Skeletal muscle tissue (tissue), 4 donors: Measurements from ENCODE around the gene USP12. TPM values are rescaled to one million over a fixed set of nuclear protein-coding genes. Genes with fewer than 3 reads are reported as not detected.
"Not testable (repeated sequence)": the region's sequence is repeated elsewhere in the genome, so short reads cannot be mapped to it uniquely, and the experiment has no call there.

Source experiments
- H3K27ac ChIP-seq: one replicate; pipeline ENCODE4 v1.7.0; 2013; ENCODE audit warnings: mild to moderate bottlenecking, low read depth, low read length, inconsistent platforms
- H3K27me3 ChIP-seq, 3 donors: one replicate each; pipeline ENCODE4 v1.7.0; 2013; ENCODE audit warnings: low read length in 3 of 3; ENCODE audit not compliant: control insufficient read depth in 3 of 3, insufficient read depth in 3 of 3
- H3K36me3 ChIP-seq, 3 donors: one replicate each; pipeline ENCODE4 v1.7.0; 2013; ENCODE audit warnings: low read length in 3 of 3; ENCODE audit not compliant: control insufficient read depth in 3 of 3, insufficient read depth in 3 of 3
- H3K4me1 ChIP-seq, 3 donors: one replicate each; pipeline ENCODE4 v1.7.0; 2013; ENCODE audit warnings: low read length in 3 of 3, mild to moderate bottlenecking in 3 of 3; ENCODE audit not compliant: control insufficient read depth in 3 of 3, insufficient read depth in 3 of 3
- H3K4me3 ChIP-seq, 3 donors: one replicate each; pipeline ENCODE4 v1.7.0; 2013; ENCODE audit warnings: low read length in 3 of 3
- H3K9ac ChIP-seq, 3 donors: one replicate each; pipeline ENCODE4 v1.7.0; 2013; ENCODE audit warnings: low read length in 3 of 3, mild to moderate bottlenecking in 3 of 3, moderate library complexity in 2 of 3, low read depth in 1 of 3
- H3K9me3 ChIP-seq, 3 donors: one replicate each; pipeline ENCODE4 v1.7.0; 2013; ENCODE audit warnings: low read length in 3 of 3; ENCODE audit not compliant: control insufficient read depth in 3 of 3
- total RNA-seq: library from RNA; depleted of rRNA; stranded (reverse); fragments of >200 nt; gene quantifications from one replicate; pipeline ENCODE4 v1.2.3, GENCODE V29; 2014
- donor health status: Osteomylitis.

USP12 gene
- total RNA-seq, 1 donor from 2014 or later: 22.4 TPM

DNA sequence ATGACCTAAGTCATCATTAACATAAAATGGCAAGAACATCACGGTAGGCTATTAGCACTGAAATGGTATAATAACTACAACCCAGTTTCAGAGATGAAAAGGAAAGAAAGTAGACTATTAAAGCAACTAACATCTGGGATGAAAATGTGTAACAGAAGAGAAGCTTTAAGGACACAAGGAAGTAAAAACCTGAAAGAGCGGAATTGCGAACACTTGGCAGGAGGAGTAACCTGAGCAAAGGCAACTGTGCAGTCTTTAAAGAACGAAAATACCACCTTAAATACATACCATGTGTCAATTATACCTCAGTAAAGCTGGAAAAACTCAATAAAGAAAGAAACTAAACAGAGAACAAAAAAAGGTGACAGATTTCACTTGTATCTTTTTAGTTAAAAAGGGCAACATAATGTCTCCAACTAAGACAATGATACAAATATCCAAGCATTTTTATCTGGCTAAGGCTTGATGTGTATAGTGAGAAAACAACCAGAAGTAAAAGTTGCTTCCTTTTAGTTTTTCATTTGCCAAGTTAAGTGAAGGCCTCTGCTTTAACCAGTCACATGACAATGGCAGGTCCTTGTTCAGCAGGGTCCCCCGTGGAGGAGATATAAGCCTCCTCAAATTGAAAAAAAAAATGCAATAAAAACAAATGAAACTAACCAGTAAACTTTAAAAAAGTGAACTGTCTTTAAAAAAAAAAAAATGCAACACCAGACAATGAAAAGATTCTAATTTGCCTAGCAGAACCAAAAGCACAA is 11.6 kb downstream of the USP12 start:
- Histone ChIP-seq H3K36me3 (no peaks in the 10 kb centered on the region), H3K9me3 (no peaks in the 10 kb centered on the region), H3K4me3 (no peak overlapping the region), H3K27ac (no peak overlapping the region), H3K4me1 (peaks cover 5 to 7% (median 6%) of the 10 kb centered on the region in 3 donors), H3K27me3 (no peaks in the 10 kb centered on the region), H3K9ac (no peak overlapping the region)

DNA sequence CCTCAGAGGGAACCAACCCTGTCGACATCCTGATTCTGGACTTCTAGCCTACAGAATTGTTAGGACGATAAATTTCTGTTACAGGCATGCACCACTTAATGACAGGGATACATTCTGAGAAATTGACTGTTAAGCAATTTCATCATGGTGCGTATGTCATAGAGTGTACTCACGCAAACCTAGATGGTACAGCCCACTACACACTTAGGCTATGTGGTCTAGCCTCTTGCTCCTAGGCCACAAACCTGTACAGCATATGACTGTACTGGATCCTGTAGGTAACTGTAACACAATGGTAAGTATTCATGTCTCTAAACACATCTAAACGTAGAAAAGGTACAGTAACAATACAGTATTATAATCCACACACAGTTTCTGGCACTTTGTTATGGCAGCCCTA is 13.3 kb downstream of the USP12 start:
- Histone ChIP-seq H3K9me3 (no peaks in the 10 kb centered on the region), H3K36me3 (no peaks in the 10 kb centered on the region), H3K27me3 (no peaks in the 10 kb centered on the region), H3K4me3 (no peak overlapping the region), H3K27ac (no peak overlapping the region), H3K4me1 (peaks cover 4 to 6% (median 5%) of the 10 kb centered on the region in 3 donors), H3K9ac (no peak overlapping the region)

DNA sequence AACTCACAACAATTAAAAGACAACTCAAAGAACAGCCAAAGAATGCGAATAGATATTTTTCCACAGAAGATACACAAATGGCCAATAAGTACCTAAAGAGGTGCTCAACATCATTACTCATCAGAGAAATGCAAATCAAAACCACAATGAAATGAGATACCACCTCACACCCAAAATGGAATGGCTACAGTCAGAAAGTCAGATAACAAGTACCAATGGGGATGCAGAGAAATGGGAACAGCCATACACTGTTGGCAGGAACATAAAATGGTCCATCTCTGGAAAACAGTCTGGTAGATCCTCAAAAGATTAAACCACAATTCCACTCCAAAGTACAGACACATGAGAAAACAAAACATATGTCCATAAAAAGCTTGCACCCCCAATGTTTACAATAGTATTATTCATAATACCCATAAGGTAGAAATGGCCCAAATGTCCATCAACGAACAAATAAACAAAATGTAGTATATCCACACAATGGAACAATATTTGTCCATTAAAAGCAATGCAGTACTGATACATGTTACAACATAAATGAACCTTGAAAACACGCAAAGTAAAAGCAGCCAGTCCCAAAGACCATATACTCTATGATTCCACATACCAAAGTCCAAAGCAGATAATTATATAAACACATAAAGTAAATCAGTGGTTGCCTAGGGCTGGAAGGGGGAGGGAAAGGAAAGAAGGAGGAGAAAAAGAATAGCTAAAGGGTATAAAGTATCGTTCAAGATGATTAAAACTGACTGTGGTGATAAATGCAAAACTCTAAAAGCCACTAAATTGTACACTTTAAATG is 19.6 kb downstream of the USP12 start:
- H3K36me3 ChIP-seq: no peaks in the 10 kb centered on the region
- no peak overlapping the region for H3K27ac ChIP-seq
- H3K9me3 ChIP-seq: no peaks in the 10 kb centered on the region
- H3K4me3 ChIP-seq: no peak overlapping the region
- H3K9ac ChIP-seq: no peak overlapping the region
- peaks cover 0 to 2% (median under 1%) of the 10 kb centered on the region in 3 donors for H3K4me1 ChIP-seq
- no peaks in the 10 kb centered on the region for H3K27me3 ChIP-seq

DNA sequence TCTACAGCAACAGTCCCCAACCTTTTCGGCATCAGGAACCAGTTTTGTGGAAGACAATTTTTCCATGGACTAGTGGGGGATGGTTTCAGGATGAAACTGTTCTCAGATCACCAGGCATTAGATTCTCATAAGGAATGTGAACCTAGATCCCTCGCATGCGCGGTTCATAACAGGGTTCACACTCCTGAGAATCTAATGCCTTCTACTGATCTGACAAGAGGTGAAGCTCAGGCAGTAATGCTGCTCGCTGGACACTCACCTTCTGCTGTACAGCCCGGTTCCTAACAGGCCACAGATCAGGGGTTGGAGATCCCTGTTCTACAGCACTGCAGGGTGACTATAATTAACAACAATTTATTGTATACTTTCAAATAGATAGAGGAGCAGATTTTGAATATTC is 21.9 kb downstream of the USP12 start:
- H3K4me1 ChIP-seq: peaks cover 0 to 4% (median 2%) of the 10 kb centered on the region in 3 donors
- no peaks in the 10 kb centered on the region for H3K36me3 ChIP-seq
- no peaks in the 10 kb centered on the region for H3K27me3 ChIP-seq
- no peak overlapping the region for H3K27ac ChIP-seq
- no peak overlapping the region for H3K4me3 ChIP-seq
- H3K9me3 ChIP-seq: no peaks in the 10 kb centered on the region
- H3K9ac ChIP-seq: no peak overlapping the region

DNA sequence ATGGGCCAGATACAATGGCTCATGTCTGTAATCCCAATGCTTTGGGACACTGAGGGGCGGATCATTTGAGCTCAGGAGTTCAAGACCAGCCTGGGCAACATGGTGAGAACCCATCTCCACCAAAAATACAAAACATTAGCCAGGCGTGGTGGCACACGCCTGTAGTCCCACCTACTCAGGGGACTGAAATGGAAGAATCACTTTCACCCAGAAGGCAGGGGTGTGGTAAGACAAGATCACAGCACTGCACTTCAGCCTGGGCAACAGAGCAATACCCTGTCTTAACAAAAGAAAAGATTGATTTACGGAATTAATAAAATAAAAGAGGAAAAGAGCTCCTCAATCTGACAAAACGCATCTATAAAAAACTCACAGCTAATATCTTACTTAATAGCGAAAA is 22.7 kb downstream of the USP12 start:
- peaks cover 0 to 4% (median 2%) of the 10 kb centered on the region in 3 donors for H3K4me1 ChIP-seq
- no peaks in the 10 kb centered on the region for H3K9me3 ChIP-seq
- H3K4me3 ChIP-seq: no peak overlapping the region
- no peak overlapping the region for H3K9ac ChIP-seq
- H3K27me3 ChIP-seq: no peaks in the 10 kb centered on the region
- H3K36me3 ChIP-seq: no peaks in the 10 kb centered on the region
- no peak overlapping the region for H3K27ac ChIP-seq

DNA sequence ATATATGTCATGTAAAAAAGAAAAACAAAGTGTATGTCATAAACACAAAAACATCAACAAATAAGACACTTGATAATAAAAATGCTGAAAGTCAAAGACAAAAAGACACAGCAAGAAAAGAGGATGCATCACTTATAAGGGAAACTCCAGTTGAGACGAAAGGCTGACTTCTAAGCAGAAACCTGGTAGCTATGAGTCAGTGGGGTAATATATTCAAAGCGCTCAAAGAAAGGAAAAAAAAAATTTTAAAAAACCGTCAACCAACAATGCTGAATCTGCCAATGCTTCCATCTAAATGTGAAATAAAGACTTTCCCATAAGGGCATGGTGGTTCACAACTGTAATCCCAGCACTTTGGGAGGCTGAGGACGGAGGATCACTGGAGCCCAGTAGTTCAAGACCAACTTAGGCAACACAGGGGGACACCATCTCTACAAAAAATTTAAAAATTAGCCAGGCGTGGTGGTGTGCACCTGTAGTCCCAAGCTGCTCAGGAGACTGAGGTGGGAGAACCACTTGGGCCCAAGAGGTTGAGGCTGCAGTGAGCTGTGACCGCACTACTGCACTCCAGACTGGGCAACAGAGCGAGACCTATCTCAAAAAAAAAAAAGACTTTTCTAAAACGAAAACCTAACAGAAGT is 24.0 kb downstream of the USP12 start:
- Histone ChIP-seq H3K27me3 (no peaks in the 10 kb centered on the region), H3K4me1 (peaks cover 0 to 4% (median 2%) of the 10 kb centered on the region in 3 donors), H3K9me3 (peaks cover 0 to 2% (median 0%) of the 10 kb centered on the region in 3 donors), H3K27ac (no peak overlapping the region), H3K9ac (no peak overlapping the region), H3K36me3 (no peaks in the 10 kb centered on the region), H3K4me3 (no peak overlapping the region)

DNA sequence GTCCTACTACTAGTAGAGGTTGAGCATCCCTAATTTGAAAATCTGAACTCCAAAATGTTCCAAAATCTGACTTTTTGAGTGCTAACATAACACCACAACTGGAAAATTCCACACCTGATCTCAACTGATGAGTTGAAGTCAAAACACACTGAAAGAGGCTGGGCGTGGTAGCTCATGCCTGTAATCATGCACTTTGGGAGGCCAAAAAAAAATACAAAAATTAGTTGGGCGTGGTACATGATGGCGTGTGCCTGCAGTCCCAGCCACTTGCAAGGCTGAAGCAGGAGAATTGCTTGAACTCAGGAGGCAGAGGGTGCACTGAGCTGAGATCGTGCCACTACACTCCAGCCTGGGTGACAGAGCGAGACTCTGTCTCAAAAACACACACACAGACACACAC is 29.9 kb downstream of the USP12 start:
- Histone ChIP-seq H3K4me1 (peaks cover 10 to 13% (median 13%) of the 10 kb centered on the region in 3 donors), H3K36me3 (no peaks in the 10 kb centered on the region), H3K9me3 (peaks cover 0 to 2% (median 0%) of the 10 kb centered on the region in 3 donors), H3K9ac (no peak overlapping the region), H3K27ac (no peak overlapping the region), H3K4me3 (no peak overlapping the region), H3K27me3 (no peaks in the 10 kb centered on the region)

DNA sequence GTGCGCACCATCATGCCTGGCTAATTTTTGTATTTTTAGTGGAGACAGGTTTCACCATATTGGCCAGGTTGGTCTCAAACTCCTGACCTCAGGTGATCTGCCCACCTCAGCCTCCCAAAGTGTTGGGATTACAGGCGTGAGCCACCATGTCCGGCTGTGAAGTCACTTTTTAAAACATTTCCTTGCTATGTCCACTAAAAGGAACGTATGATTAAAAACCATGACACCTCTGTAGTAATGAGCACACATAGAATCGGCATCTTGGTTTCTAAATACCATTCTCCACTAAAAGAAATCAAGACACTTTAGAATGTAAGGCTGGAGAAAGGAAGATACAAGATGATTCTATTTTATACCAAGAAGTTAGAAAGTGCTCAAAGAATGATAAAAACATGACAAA is 30.5 kb downstream of the USP12 start:
- H3K9me3 ChIP-seq, H3K27me3 ChIP-seq, H3K4me3 ChIP-seq, H3K9ac ChIP-seq, H3K36me3 ChIP-seq, H3K27ac ChIP-seq: not testable (repeated sequence)
- H3K4me1 ChIP-seq: peaks cover 9 to 13% (median 13%) of the 10 kb centered on the region in 3 donors

DNA sequence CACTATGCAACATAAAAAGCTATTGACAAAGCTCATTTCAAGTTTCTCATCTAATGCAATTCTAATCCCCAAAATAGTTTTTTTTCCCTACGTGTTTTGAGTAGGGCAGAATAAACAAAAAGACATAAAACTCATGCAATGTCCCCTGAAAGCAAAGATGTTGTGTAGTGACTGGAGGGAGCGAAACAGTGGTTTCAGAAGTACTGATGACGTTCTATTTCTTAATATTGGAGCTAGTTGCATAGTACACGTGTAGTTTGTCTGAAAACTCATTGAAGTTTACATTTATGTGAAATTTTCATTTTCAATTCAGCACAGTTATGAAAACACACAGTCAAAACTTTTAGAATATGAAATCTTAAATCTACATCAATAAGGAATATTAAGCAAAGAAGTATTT is 31.6 kb downstream of the USP12 start:
- Histone ChIP-seq H3K9me3 (peaks cover 0 to 2% (median 0%) of the 10 kb centered on the region in 3 donors), H3K27me3 (no peaks in the 10 kb centered on the region)

DNA sequence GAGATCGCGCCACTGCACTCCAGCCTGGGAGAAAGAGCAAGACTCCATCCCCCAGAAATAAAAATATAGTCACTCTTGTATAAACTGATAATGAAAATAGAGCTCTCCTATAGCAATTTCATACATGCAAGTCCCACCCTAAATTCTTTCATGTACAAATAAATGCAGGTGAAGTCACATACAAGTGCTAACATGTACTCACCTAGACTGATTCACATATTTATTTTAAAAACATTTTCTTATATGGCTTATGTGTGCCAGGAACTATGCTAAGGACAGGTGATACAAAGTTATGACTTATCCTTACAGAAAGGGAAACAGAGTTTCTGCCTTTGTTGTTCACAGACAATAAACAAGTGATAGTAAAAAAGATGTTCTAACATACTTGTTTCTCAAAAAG is 32.0 kb downstream of the USP12 start:
- no peaks in the 10 kb centered on the region for H3K36me3 ChIP-seq
- no peak overlapping the region for H3K27ac ChIP-seq
- H3K9me3 ChIP-seq: peaks cover 0 to 2% (median 0%) of the 10 kb centered on the region in 3 donors
- H3K9ac ChIP-seq: no peak overlapping the region
- H3K4me1 ChIP-seq: peaks cover 9 to 13% (median 13%) of the 10 kb centered on the region in 3 donors
- H3K27me3 ChIP-seq: no peaks in the 10 kb centered on the region
- no peak overlapping the region for H3K4me3 ChIP-seq

More for the DNA sequence above, 31.6 kb downstream of the USP12 start:
- Histone ChIP-seq H3K4me1 (peaks cover 9 to 13% (median 13%) of the 10 kb centered on the region in 3 donors), H3K36me3 (no peaks in the 10 kb centered on the region), H3K4me3 (no peak overlapping the region), H3K27ac (no peak overlapping the region), H3K9ac (no peak overlapping the region)
